HFFc6 (cell line): ENCODE measurements around the gene AGPAT3. TPM values are rescaled to one million over a fixed set of nuclear protein-coding genes. Genes with fewer than 3 reads are reported as not detected.

Source experiments
- DNase-seq: peaks from one replicate; pipeline ENCODE4 v3.0.0-alpha.2; 2018
- H3K27ac Mint-ChIP-seq: 2 replicates; pipeline ENCODE4 v1.8.0; 2020; ENCODE audit warnings: mild to moderate bottlenecking, mixed read lengths
- H3K27me3 Mint-ChIP-seq: 2 replicates; pipeline ENCODE4 v1.8.0; 2021; ENCODE audit warnings: mild to moderate bottlenecking, moderate library complexity, mixed read lengths; ENCODE audit not compliant: insufficient read depth
- H3K36me3 Mint-ChIP-seq: 2 replicates; pipeline ENCODE4 v1.8.0; 2021; ENCODE audit warnings: low read depth, mixed read lengths
- H3K4me1 Mint-ChIP-seq: 2 replicates; pipeline ENCODE4 v1.8.0; 2020; ENCODE audit warnings: low read depth, mixed read lengths
- H3K4me3 Mint-ChIP-seq: 2 replicates; pipeline ENCODE4 v1.8.0; 2020; ENCODE audit warnings: mild to moderate bottlenecking, moderate library complexity, mixed read lengths
- H3K9me3 Mint-ChIP-seq: 2 replicates; pipeline ENCODE4 v1.8.0; 2020; ENCODE audit warnings: mild to moderate bottlenecking, mixed read lengths
- total RNA-seq, 6 experiments: library from RNA; stranded (reverse); fragmentation: NEBNext Ultra II Directional; extraction: Animal tissue kit (Norgen Biotek cat#: 25700); gene quantifications; 2 replicates in 1 of 6; 3 replicates in 5 of 6; pipeline ENCODE4 v1.2.3, GENCODE V29; 2021
- TF ChIP-seq, protein P1 (sequence below): fragments of 200-600 bp; sonication (generic); IDR thresholded peaks from 2 replicates; pipeline ENCODE4 v1.5.0; 2021; ENCODE audit warnings: antibody characterized with exemption, mild to moderate bottlenecking

AGPAT3 gene
- total RNA-seq, 6 experiments from 2014 or later = 94.6 to 114 (median 97.8) TPM

DNA sequence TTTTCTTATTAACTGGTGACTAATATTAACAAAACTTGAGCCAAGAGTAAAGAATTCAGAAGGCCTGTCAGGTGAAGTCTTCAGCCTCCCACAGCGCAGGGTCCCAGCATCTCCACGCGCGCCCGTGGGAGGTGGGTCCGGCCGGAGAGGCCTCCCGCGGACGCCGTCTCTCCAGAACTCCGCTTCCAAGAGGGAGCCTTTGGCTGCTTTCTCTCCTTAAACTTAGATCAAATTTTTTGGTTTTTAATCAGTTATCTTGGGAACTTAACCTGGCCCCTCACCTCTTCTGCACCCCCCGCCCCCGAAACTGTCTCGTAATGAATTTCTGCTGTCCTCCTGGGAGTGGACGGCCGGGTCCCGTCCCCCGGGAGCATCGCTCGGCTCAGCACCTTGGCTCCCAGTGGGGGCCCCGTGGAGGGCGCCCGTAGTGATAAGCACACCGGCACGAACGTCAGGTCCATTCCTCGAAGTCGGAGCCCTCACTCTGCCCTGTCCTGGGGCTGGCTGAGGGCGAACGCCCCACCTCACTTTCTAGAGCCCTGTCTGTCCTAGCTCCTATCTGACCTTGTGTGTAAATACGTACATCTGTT is 117.6 kb downstream of the AGPAT3 start:
- Mint-ChIP-seq H3K27me3 (peaks cover 5% of the 10 kb centered on the region; the same call in 1 of the 2 replicates), H3K36me3 (peaks cover 14% of the 10 kb centered on the region)
- DNase-seq = no peak

DNA sequence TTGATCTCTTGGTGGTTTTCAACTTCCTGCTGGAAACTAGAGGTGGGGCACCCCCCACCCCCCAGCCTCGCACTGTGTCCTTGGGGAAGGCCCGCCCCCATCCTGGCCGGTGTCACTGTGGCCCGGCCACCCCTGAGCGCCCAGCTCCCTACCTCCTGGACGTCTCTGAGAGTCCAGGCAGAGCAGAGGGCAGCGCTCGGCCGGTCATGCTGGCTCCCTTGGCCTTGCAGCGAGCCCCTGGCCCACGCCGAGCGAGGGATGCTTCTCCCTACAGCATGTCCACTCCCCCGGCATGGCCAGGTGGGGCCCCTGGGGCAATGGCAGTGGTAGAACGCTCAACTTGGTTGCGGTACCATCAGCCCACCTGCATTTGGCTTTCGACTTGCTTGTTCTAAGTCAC is 118.4 kb downstream of the AGPAT3 start:
- Mint-ChIP-seq H3K27ac (no peak overlapping the region), H3K36me3 (peaks cover 14% of the 10 kb centered on the region), H3K9me3 (no peaks in the 10 kb centered on the region), H3K4me1 (no peaks in the 10 kb centered on the region; the same call in 1 of the 2 replicates), H3K27me3 (peaks cover 5% of the 10 kb centered on the region; the same call in 1 of the 2 replicates), H3K4me3 (no peak overlapping the region)
- TF ChIP-seq, protein P1, sequence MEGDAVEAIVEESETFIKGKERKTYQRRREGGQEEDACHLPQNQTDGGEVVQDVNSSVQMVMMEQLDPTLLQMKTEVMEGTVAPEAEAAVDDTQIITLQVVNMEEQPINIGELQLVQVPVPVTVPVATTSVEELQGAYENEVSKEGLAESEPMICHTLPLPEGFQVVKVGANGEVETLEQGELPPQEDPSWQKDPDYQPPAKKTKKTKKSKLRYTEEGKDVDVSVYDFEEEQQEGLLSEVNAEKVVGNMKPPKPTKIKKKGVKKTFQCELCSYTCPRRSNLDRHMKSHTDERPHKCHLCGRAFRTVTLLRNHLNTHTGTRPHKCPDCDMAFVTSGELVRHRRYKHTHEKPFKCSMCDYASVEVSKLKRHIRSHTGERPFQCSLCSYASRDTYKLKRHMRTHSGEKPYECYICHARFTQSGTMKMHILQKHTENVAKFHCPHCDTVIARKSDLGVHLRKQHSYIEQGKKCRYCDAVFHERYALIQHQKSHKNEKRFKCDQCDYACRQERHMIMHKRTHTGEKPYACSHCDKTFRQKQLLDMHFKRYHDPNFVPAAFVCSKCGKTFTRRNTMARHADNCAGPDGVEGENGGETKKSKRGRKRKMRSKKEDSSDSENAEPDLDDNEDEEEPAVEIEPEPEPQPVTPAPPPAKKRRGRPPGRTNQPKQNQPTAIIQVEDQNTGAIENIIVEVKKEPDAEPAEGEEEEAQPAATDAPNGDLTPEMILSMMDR = no peak
- DNase-seq = no peak

More for the DNA sequence above, 117.6 kb downstream of the AGPAT3 start:
- Mint-ChIP-seq H3K4me3 (no peak overlapping the region), H3K27ac (no peak overlapping the region), H3K9me3 (no peaks in the 10 kb centered on the region), H3K4me1 (no peaks in the 10 kb centered on the region; the same call in 1 of the 2 replicates)
- TF ChIP-seq, protein P1 = no peak

DNA sequence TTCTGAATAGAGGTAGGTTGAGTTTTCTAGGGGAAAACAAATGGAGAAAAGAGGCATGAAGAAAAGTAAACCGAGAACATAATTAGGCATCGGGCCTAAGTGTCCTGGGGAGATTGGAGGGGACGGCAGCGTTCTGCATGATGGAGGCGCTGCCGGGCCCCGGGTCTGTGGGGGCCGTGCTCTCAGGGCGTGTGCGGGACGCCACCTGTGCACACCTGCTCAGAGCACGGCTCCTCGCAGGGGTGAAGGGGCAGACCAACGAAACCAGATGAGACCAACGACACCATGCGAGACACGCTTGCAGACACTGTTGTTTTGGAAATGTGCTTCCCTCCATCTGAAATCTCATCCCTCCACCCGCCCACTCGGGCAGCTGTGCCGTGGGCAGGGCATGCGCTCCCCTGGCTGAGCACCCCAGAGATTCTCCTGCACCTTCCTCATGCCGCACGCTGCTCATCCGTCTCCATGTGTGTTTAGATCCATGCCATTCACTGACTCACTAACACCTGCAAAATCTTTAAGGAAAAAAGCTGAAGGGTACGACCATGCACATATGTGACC is 118.9 kb downstream of the AGPAT3 start:
- peaks cover 14% of the 10 kb centered on the region for H3K36me3 Mint-ChIP-seq
- TF ChIP-seq, protein P1 = no peak
- H3K27ac Mint-ChIP-seq = no peak overlapping the region
- no peak overlapping the region for H3K4me3 Mint-ChIP-seq
- H3K4me1 Mint-ChIP-seq = no peaks in the 10 kb centered on the region; the same call in 1 of the 2 replicates
- no peak for DNase-seq
- H3K27me3 Mint-ChIP-seq = peaks cover 5% of the 10 kb centered on the region; the same call in 1 of the 2 replicates
- H3K9me3 Mint-ChIP-seq = no peaks in the 10 kb centered on the region

DNA sequence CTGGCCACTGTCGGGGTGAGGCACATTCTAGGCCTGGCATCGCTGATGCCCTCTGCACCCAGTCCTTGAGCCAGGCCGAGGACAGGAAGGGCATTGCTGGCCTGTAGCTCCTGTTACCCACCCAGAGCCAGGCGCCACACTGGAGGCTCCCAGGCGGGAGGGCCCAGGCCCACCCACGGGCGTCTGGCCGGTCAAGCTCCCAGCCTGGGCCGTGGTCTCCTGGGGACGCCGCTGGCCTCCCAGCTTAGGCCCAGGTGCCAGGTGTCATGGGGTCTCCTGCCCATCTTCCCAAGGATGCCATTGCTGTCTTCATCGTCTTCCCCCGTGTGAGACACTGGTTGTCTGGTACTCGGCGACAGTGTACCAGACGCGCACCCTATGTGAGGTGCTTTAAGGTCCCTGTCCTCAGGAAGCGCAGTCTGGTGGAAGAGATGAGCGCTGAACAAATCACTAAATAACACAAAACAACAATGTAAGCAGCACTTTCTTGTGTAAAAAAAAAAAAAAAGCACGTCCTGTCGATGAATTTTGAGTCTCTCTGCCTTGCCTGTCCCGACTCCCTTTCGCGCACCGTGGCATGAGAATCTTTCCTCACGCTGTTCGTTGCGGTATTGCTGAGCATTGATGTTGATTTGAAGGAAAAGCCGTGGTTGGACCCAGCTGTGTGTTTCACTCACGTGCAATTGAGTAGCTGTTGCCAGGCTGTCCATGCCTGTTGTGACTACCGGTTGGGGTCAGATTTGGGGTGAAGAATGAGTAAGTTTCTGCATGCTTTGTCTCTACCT is 120.1 kb downstream of the AGPAT3 start:
- H3K36me3 Mint-ChIP-seq = peaks cover 14% of the 10 kb centered on the region
- peak; percentile 6 for DNase-seq
- no peaks in the 10 kb centered on the region for H3K9me3 Mint-ChIP-seq
- TF ChIP-seq, protein P1 = no peak
- no peak overlapping the region for H3K4me3 Mint-ChIP-seq
- peaks cover 5% of the 10 kb centered on the region; the same call in 1 of the 2 replicates for H3K27me3 Mint-ChIP-seq
- no peaks in the 10 kb centered on the region; the same call in 1 of the 2 replicates for H3K4me1 Mint-ChIP-seq
- H3K27ac Mint-ChIP-seq = no peak overlapping the region

DNA sequence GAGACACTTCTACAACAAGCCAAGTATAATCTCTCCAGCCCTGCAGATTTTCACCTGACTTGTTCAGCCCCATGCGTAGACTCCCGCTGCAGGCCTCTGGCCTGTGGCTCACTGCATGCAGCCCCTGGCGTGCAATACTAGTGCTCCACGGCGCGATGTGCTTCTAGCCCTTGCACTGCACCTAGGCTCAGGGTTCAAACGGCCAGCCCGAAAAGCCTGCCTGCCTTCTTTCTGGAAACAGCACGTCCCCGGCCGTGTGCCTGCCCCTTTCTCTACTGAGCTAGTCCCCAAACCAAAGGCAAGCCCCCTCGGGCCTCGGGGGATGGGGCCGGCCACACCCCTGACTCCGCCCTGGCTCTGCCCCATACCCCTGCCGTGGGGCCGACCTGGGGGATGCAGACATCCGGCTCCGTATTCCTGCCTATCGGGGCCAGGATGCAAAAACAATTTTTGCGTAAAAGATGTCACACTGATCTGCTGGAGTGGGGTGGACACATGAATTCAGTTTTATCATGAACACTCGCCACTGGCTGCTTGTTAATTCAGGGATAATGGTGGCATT is 120.7 kb downstream of the AGPAT3 start:
- Mint-ChIP-seq H3K27me3 (peaks cover 5% of the 10 kb centered on the region; the same call in 1 of the 2 replicates), H3K4me1 (no peaks in the 10 kb centered on the region; the same call in 1 of the 2 replicates), H3K9me3 (no peaks in the 10 kb centered on the region), H3K4me3 (no peak overlapping the region; the same call in 1 of the 2 replicates), H3K36me3 (peaks cover 14% of the 10 kb centered on the region), H3K27ac (no peak overlapping the region)
- no peak for DNase-seq
- TF ChIP-seq, protein P1 = no peak
